HG02798 (cell line): ENCODE results near the gene ARHGAP22.

ENCODE experiments used
- ATAC-seq: cut with Tn5 transposase; IDR thresholded peaks from one replicate; pipeline ENCODE4 v1.9.1; 2021; ENCODE audit warnings: mild to moderate bottlenecking; ENCODE audit not compliant: unreplicated experiment, poor library complexity

The ARHGAP22 gene

GRCh38 chr10:48607356-48608278, 2.7 kb upstream of the ARHGAP22 start:
- ATAC-seq = no peak

GRCh38 chr10:48606530-48607355, 1.9 kb upstream of the ARHGAP22 start:
- ATAC-seq = no peak

GRCh38 chr10:48605786-48606529, 1.1 kb upstream of the ARHGAP22 start:
- ATAC-seq = no peak

GRCh38 chr10:48604039-48604990, 558 bp downstream of the ARHGAP22 start:
- ATAC-seq = no peak

- ATAC-seq = no peak
Measured at GRCh38 chr10:48603421-48604038, 1.3 kb downstream of the ARHGAP22 start.

GRCh38 chr10:48602401-48603135, 2.3 kb downstream of the ARHGAP22 start:
- ATAC-seq = no peak

GRCh38 chr10:48601789-48602188, 3.1 kb downstream of the ARHGAP22 start:
- no peak for ATAC-seq

GRCh38 chr10:48600645-48601505, 4.0 kb downstream of the ARHGAP22 start:
- no peak for ATAC-seq

GRCh38 chr10:48599830-48600134, 5.1 kb downstream of the ARHGAP22 start:
- ATAC-seq = no peak

GRCh38 chr10:48598936-48599829, 5.7 kb downstream of the ARHGAP22 start:
- no peak for ATAC-seq

GRCh38 chr10:48598243-48598935, 6.5 kb downstream of the ARHGAP22 start:
- ATAC-seq = no peak

GRCh38 chr10:48595539-48595932, 9.3 kb downstream of the ARHGAP22 start:
- no peak for ATAC-seq

- no peak for ATAC-seq
Measured at GRCh38 chr10:48594803-48595538, 9.9 kb downstream of the ARHGAP22 start.

- no peak for ATAC-seq
Measured at GRCh38 chr10:48594371-48594770, 10.5 kb downstream of the ARHGAP22 start.

GRCh38 chr10:48592346-48592745, 12.5 kb downstream of the ARHGAP22 start:
- ATAC-seq = no peak
